Astrocyte (in vitro differentiated cells and primary cell): Measurements from ENCODE around the gene MIAT. TPM values are rescaled to one million over a fixed set of nuclear protein-coding genes. Genes with fewer than 3 reads are reported as not detected.

Experiments
- DNase-seq: peaks from one replicate; pipeline ENCODE4 v3.0.0-alpha.2; 2010; ENCODE audit warnings: low read depth
- FAIRE-seq: peaks from 2 replicates; lab custom pipeline; 2011; peaks lifted over from hg19 to GRCh38; lab: Jason Lieb, UNC
- H2AFZ ChIP-seq: 2 replicates; pipeline ENCODE4 v1.6.0; 2012; ENCODE audit warnings: low read depth, low read length, inconsistent platforms
- H3K27ac ChIP-seq: 2 replicates; pipeline ENCODE4 v1.5.1; 2011; ENCODE audit warnings: low read depth, low read length, inconsistent platforms
- H3K27me3 ChIP-seq: 2 replicates; pipeline ENCODE4 v1.6.0; 2011; ENCODE audit warnings: low read length, inconsistent platforms; ENCODE audit not compliant: insufficient read depth
- H3K36me3 ChIP-seq: 2 replicates; pipeline ENCODE4 v1.5.1; 2011; ENCODE audit warnings: low read length, inconsistent platforms; ENCODE audit not compliant: insufficient read depth
- H3K4me1 ChIP-seq: 2 replicates; pipeline ENCODE4 v1.5.1; 2011; ENCODE audit warnings: low read length, inconsistent platforms; ENCODE audit not compliant: insufficient read depth
- H3K4me2 ChIP-seq: 2 replicates; pipeline ENCODE4 v1.6.0; 2012; ENCODE audit warnings: low read length, inconsistent platforms
- H3K4me3 ChIP-seq: 2 replicates; pipeline ENCODE4 v1.5.1; 2011; ENCODE audit warnings: low read depth, mild to moderate bottlenecking, low read length, inconsistent platforms; ENCODE audit not compliant: insufficient read depth
- H3K79me2 ChIP-seq: 2 replicates; pipeline ENCODE4 v1.6.0; 2012; ENCODE audit warnings: mild to moderate bottlenecking, low read length, inconsistent platforms; ENCODE audit not compliant: insufficient read depth
- H3K9ac ChIP-seq: 2 replicates; pipeline ENCODE4 v1.6.0; 2012; ENCODE audit warnings: mild to moderate bottlenecking, low read length, inconsistent platforms
- H3K9me3 ChIP-seq: 2 replicates; pipeline ENCODE4 v1.5.1; 2012; ENCODE audit warnings: low read depth, mild to moderate bottlenecking, low read length, inconsistent platforms; ENCODE audit not compliant: insufficient read depth
- H4K20me1 ChIP-seq: 2 replicates; pipeline ENCODE4 v1.6.0; 2012; ENCODE audit warnings: low read length, inconsistent platforms; ENCODE audit not compliant: insufficient read depth
- H3K27ac Mint-ChIP-seq: one replicate; pipeline ENCODE4 v1.8.0; 2021; ENCODE audit warnings: mild to moderate bottlenecking, mixed read lengths; ENCODE audit not compliant: unreplicated experiment
- H3K27me3 Mint-ChIP-seq: one replicate; pipeline ENCODE4 v1.8.0; 2021; ENCODE audit warnings: low read depth, mixed read lengths; ENCODE audit not compliant: unreplicated experiment
- H3K36me3 Mint-ChIP-seq: one replicate; pipeline ENCODE4 v1.8.0; 2021; ENCODE audit warnings: low read depth, mixed read lengths; ENCODE audit not compliant: unreplicated experiment
- H3K4me1 Mint-ChIP-seq: one replicate; pipeline ENCODE4 v1.8.0; 2021; ENCODE audit warnings: low read depth, mixed read lengths; ENCODE audit not compliant: unreplicated experiment
- H3K4me3 Mint-ChIP-seq: one replicate; pipeline ENCODE4 v1.8.0; 2021; ENCODE audit warnings: mild to moderate bottlenecking, moderate library complexity, mixed read lengths; ENCODE audit not compliant: unreplicated experiment
- H3K9me3 Mint-ChIP-seq: one replicate; pipeline ENCODE4 v1.8.0; 2021; ENCODE audit warnings: mild to moderate bottlenecking, mixed read lengths; ENCODE audit not compliant: unreplicated experiment
- CTCF ChIP-seq: IDR thresholded peaks from 2 replicates; pipeline ENCODE4 v1.5.1; 2011; ENCODE audit warnings: low read depth, mild to moderate bottlenecking, inconsistent platforms, low read length, moderate library complexity; ENCODE audit not compliant: insufficient read depth
- EZH2 ChIP-seq: IDR thresholded peaks from 2 replicates; pipeline ENCODE4 v1.6.1; 2012; ENCODE audit warnings: mild to moderate bottlenecking, low read length, inconsistent platforms; ENCODE audit not compliant: insufficient read depth
- total RNA-seq: library from RNA; stranded (reverse); gene quantifications from 2 replicates; pipeline ENCODE4 v1.2.1, GENCODE V29; 2021

MIAT gene
- total RNA-seq, 1 donor from 2014 or later, result 22.8 TPM

- Histone ChIP-seq H3K9me3 (no peaks in the 10 kb centered on the region), H3K4me3 (no peak overlapping the region), H3K4me1 (no peaks in the 10 kb centered on the region), H3K27ac (no peak overlapping the region), H3K4me2 (no peak overlapping the region), H3K36me3 (no peaks in the 10 kb centered on the region), H3K27me3 (peaks cover 5% of the 10 kb centered on the region), H3K9ac (no peak overlapping the region), H4K20me1 (no peaks in the 10 kb centered on the region), H2AFZ (no peak overlapping the region), H3K79me2 (no peaks in the 10 kb centered on the region)
- Mint-ChIP-seq H3K36me3 (no peaks in the 10 kb centered on the region), H3K27ac (no peak overlapping the region), H3K9me3 (peaks cover 3% of the 10 kb centered on the region), H3K4me3 (no peak overlapping the region), H3K4me1 (no peaks in the 10 kb centered on the region), H3K27me3 (peaks cover 28% of the 10 kb centered on the region)
- FAIRE-seq, result no peak
- no peak for DNase-seq
- TF ChIP-seq EZH2, result no peak
- TF ChIP-seq CTCF, result no peak
Observed at GRCh38 chr22:26624803-26625202, 32.6 kb upstream of the MIAT start.

DNA sequence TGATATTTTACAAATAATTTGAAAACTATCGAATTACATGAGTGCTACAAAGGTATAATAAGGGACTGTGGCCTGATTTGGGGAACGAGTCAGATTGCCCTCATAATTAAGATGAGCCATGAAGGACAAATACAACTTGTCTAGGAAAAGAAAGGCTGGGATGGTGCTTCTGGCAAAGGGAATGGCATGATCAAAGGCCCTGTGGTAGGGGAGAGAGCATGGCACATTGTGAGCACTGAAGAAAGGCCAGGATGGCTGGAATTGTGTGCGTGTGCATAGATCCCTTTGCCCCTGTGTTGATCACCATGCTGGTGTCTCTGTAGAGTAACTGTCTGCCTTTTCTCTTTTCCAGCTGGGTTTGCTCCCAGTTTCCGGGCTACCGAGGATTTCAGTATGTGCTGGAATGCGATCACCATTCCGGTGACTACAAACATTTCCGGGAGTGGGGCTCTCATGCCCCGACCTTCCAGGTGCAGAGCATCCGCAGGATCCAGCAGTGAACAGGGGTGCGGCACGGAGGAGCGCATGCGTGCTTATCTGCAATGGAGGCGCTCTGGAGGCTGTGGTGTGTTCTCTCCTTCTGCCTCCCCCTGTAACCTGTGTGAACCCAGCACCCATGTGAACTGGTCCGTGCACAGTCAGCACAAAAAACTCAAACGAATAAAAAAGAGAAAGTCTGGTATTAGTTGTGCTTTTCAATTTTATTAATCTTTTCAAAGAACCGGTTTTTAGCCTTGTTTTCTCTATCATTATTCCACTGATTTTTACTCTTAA, 27.2 kb upstream of the MIAT start:
- Mint-ChIP-seq H3K9me3 (peaks cover 2% of the 10 kb centered on the region), H3K4me3 (no peak overlapping the region), H3K4me1 (peaks cover 3% of the 10 kb centered on the region), H3K27ac (no peak overlapping the region), H3K36me3 (peaks cover 2% of the 10 kb centered on the region), H3K27me3 (peaks cover 6% of the 10 kb centered on the region)
- H3K36me3 ChIP-seq, result no peaks in the 10 kb centered on the region
- FAIRE-seq (no peak), DNase-seq (no peak)
- no peak overlapping the region for H2AFZ ChIP-seq
- no peaks in the 10 kb centered on the region for H3K4me1 ChIP-seq
- H3K9me3 ChIP-seq, result no peaks in the 10 kb centered on the region
- H3K79me2 ChIP-seq, result no peaks in the 10 kb centered on the region
- no peaks in the 10 kb centered on the region for H3K27me3 ChIP-seq
- H4K20me1 ChIP-seq, result no peaks in the 10 kb centered on the region
- H3K4me3 ChIP-seq, result no peak overlapping the region
- no peak overlapping the region for H3K27ac ChIP-seq
- TF ChIP-seq CTCF, result no peak
- no peak for TF ChIP-seq EZH2
- H3K4me2 ChIP-seq, result no peak overlapping the region
- H3K9ac ChIP-seq, result no peak overlapping the region

GRCh38 chr22:26631282-26631681, 26.1 kb upstream of the MIAT start:
- Histone ChIP-seq H3K4me3 (no peak overlapping the region), H3K9me3 (no peaks in the 10 kb centered on the region), H3K9ac (no peak overlapping the region), H3K4me2 (no peak overlapping the region), H3K4me1 (no peaks in the 10 kb centered on the region), H3K27me3 (peaks cover 2% of the 10 kb centered on the region), H3K36me3 (no peaks in the 10 kb centered on the region), H4K20me1 (no peaks in the 10 kb centered on the region), H3K79me2 (no peaks in the 10 kb centered on the region), H2AFZ (no peak overlapping the region), H3K27ac (no peak overlapping the region)
- Mint-ChIP-seq H3K27me3 (peaks cover 5% of the 10 kb centered on the region), H3K4me1 (peaks cover 3% of the 10 kb centered on the region), H3K27ac (no peak overlapping the region), H3K9me3 (peaks cover 2% of the 10 kb centered on the region), H3K36me3 (peaks cover 2% of the 10 kb centered on the region), H3K4me3 (no peak overlapping the region)
- FAIRE-seq (no peak), DNase-seq (no peak)
- no peak for TF ChIP-seq EZH2
- TF ChIP-seq CTCF, result no peak
